HepG2 (cell line): ENCODE results near the gene HEXD. TPM values are rescaled to one million over a fixed set of nuclear protein-coding genes. Genes with fewer than 3 reads are reported as not detected.

ENCODE experiments used
- ATF2 ChIP-seq: sonication (generic); formaldehyde crosslinking; IDR thresholded peaks from 2 replicates; pipeline ENCODE4 v1.4.0; 2020; ENCODE audit warnings: missing genetic modification reagents
- ERF ChIP-seq: IDR thresholded peaks from 2 replicates; pipeline ENCODE4 v1.6.1; 2018; ENCODE audit warnings: missing biosample characterization, missing genetic modification reagents
- FOXM1 ChIP-seq: sonication (generic); formaldehyde crosslinking; IDR thresholded peaks from 2 replicates; pipeline ENCODE4 v1.5.0; 2020; ENCODE audit warnings: missing genetic modification reagents
- GABPA ChIP-seq, 2 experiments: IDR thresholded peaks; 2 replicates each; pipeline ENCODE4 v1.6.1; 2011 to 2016; ENCODE audit warnings: low read depth in 2 of 2, low read length in 1 of 2, missing biosample characterization in 1 of 2, missing genetic modification characterization in 1 of 2
- GPN1 ChIP-seq: sonication (generic); formaldehyde crosslinking; IDR thresholded peaks from 2 replicates; pipeline ENCODE4 v1.5.1; 2020; ENCODE audit warnings: missing genetic modification reagents, borderline replicate concordance
- HOXA3 ChIP-seq: sonication (generic); formaldehyde crosslinking; IDR thresholded peaks from 2 replicates; pipeline ENCODE4 v1.5.0; 2020; ENCODE audit warnings: missing genetic modification reagents
- IRF1 ChIP-seq: sonication (generic); formaldehyde crosslinking; IDR thresholded peaks from 2 replicates; pipeline ENCODE4 v1.4.0; 2020; ENCODE audit warnings: low read depth, mild to moderate bottlenecking, missing genetic modification reagents
- NFAT5 ChIP-seq: sonication (generic); formaldehyde crosslinking; IDR thresholded peaks from 2 replicates; pipeline ENCODE4 v1.4.0; 2020; ENCODE audit warnings: missing genetic modification reagents
- NR2F6 ChIP-seq, 2 experiments: IDR thresholded peaks; 2 replicates each; pipeline ENCODE4 v1.6.1; 2016; ENCODE audit warnings: antibody characterized with exemption in 1 of 2, mild to moderate bottlenecking in 1 of 2
- RFX5 ChIP-seq: IDR thresholded peaks from 2 replicates; pipeline ENCODE4 v1.6.1; 2011; ENCODE audit warnings: low read depth, low read length, improper control_type of control experiment
- ZBTB39 ChIP-seq: sonication (generic); formaldehyde crosslinking; IDR thresholded peaks from 2 replicates; pipeline ENCODE4 v1.5.0; 2020; ENCODE audit warnings: missing genetic modification reagents
- ZNF180 ChIP-seq: sonication (generic); formaldehyde crosslinking; IDR thresholded peaks from 2 replicates; pipeline ENCODE4 v1.4.0; 2020; ENCODE audit warnings: low read depth, missing genetic modification reagents, borderline replicate concordance
- ZNF292 ChIP-seq: sonication (generic); formaldehyde crosslinking; IDR thresholded peaks from 2 replicates; pipeline ENCODE4 v1.8.1; 2022; ENCODE audit warnings: mild to moderate bottlenecking, low read depth, missing genetic modification reagents, borderline replicate concordance
- ZNF335 ChIP-seq: sonication (generic); formaldehyde crosslinking; IDR thresholded peaks from 2 replicates; pipeline ENCODE4 v1.4.0; 2020; ENCODE audit warnings: missing genetic modification reagents
- ZNF33B ChIP-seq: sonication (generic); formaldehyde crosslinking; IDR thresholded peaks from 2 replicates; pipeline ENCODE4 v1.5.1; 2020; ENCODE audit warnings: mild to moderate bottlenecking, missing genetic modification reagents
- polyA plus RNA-seq, 8 experiments: library from polyadenylated mRNA; depleted of rRNA in 3 of 8; stranded (reverse) in 7 of 8; unstranded in 1 of 8; fragments of >200 nt; fragmentation: Illumina TruSeq in 4 of 8; extraction: Trizol in 4 of 8; gene quantifications; 2 replicates each; pipeline versions ENCODE4 v1.2.1 to v1.2.3, GENCODE V29; 2011 to 2016; ENCODE audit warnings: low read depth in 4 of 8, missing spikeins in 1 of 8, mixed read lengths in 1 of 8; ENCODE audit not compliant: insufficient read depth in 1 of 8
- total RNA-seq, 5 experiments: library from RNA; depleted of rRNA; stranded (reverse); fragments of >200 nt; fragmentation: Illumina TruSeq; extraction: Trizol; gene quantifications; 2 replicates each; pipeline ENCODE4 v1.2.3, GENCODE V29; 2016; ENCODE audit warnings: low read depth in 1 of 5

Gene HEXD
- total and polyA plus RNA-seq, 2 of the 13 experiments (the other 11 are each of a cell fraction or from before 2014, with no cell fraction given), result 22.3 to 41.8 TPM

- TF ChIP-seq ATF2 (peak; percentile 46), ZNF180 (peak; percentile 75; the same call in 1 of the 2 replicates), NFAT5 (CRISPR knock-in tag) (peak; percentile 75; the same call in 1 of the 2 replicates), ZBTB39 (CRISPR knock-in tag) (peak; percentile 84; the same call in 1 of the 2 replicates), ZNF292 (CRISPR knock-in tag) (no peak), FOXM1 (CRISPR knock-in tag) (no peak), GABPA (IDR thresholded peaks at IDR 0.05; ENCODE audit: low read depth, low read length) (peak; percentile 46), GABPA (CRISPR knock-in tag; IDR thresholded peaks at IDR 0.05; ENCODE audit: low read depth) (peak; percentile 55; the same call in 1 of the 2 replicates), HOXA3 (CRISPR knock-in tag) (peak; percentile 96), ZNF335 (CRISPR knock-in tag) (no peak; the same call in 1 of the 2 replicates), NR2F6 (IDR thresholded peaks at IDR 0.05) (no peak), NR2F6 (CRISPR knock-in tag; IDR thresholded peaks at IDR 0.05) (no peak), RFX5 (no peak), ZNF33B (CRISPR knock-in tag) (no peak; the same call in none of the 2 replicates), GPN1 (CRISPR knock-in tag) (no peak), ERF (CRISPR knock-in tag) (peak; percentile 96), IRF1 (CRISPR knock-in tag) (peak; percentile 88; the same call in 1 of the 2 replicates)
Observed at GRCh38 chr17:82458179-82458884, 40.2 kb downstream of the HEXD start, which contains the start of gene NARF (continued).
